NCI-H146 treated with DMSO at 0.1 percent for 48 hours (cell line): Measurements from ENCODE around the gene ENOSF1.
"Not testable (repeated sequence)": the region's sequence is repeated elsewhere in the genome, so short reads cannot be mapped to it uniquely, and the experiment has no call there.

ENCODE experiments used
- DNase-seq: peaks from one replicate; lab custom pipeline; 2025; ENCODE audit not compliant: unreplicated experiment; lab: John Stamatoyannopoulos, UW

Gene ENOSF1

DNA sequence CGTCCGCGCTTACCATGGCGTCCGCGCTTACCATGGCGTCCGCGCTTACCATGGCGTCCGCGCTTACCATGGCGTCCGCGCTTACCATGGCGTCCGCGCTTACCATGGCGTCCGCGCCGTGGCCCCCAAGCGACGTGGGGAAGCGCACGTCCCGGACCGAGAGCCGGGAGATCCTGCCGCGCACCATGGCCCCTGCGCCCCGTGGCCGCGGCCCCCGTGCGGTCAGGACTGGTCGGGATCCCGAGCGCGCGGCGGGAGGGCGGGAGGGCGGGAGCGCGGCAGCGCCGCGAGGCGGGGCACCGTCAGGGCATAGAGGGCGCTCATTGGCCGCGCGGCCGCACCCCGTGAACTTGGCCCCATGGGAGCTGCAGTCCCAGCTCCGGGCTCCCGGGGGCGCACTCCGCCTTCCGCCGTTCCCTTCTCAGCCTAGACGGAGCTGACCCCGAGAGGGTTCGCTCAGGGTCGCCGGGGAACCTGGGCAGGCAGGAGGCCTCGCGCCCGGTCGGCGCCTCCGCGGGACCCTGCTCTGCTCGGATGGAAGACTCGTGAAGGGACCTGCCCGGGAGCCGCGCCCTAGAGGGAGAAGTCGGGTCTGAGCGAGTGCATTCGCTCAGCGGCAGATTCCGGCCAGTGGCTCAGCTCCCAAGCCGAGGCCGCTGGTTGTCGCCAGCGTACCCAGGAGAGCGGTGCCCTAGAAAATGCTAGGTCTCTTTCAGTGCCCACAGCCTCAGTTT is at the start of gene ENOSF1:
Gene ENOSF1, minus strand, starts transcription at position 230 of the 734 bp plus-strand sequence. Its CDS starts 43 bp downstream, at position 187.
- peak; percentile 87 for DNase-seq

DNA sequence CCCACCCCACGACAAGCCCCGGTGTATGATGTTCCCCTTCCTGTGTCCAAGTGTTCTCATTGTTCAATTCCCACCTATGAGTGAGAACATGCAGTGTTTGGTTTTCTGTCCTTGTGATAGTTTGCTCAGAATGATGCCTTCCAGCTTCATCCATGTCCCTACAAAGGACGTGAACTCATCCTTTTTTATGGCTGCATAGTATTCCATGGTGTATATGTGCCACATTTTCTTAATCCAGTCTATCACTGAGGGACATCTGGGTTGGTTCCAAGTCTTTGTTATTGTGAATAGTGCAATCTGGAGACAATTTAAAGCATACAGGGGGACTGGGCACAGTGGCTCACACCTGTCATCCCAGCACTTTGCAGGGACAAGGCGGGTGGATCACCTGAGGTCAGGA is 47.4 kb upstream of the ENOSF1 start:
- not testable (repeated sequence) for DNase-seq

GRCh38 chr18:755506-755905 is 43.1 kb upstream of the ENOSF1 start:
- no peak for DNase-seq

DNA sequence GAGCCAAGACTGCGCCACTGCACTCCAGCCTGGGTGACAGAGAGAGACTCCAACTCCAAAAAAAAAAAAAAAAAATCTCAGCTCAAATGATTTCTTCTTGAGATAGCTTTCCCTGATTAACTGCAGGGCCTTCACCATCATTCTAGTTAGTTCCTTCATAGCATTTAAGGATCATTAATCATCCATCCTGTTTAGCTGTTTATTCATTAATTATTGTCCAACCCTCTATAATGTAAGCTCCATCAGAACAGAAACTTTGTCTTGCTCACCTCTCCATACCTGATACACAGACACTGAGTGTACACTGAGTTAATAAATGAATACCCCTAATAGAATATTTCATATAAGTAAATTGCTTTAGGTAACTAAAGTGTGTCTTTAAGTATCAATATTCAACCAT is 42.2 kb upstream of the ENOSF1 start:
- no peak for DNase-seq

GRCh38 chr18:750456-750855 is 38.0 kb upstream of the ENOSF1 start:
- DNase-seq, result no peak

- no peak for DNase-seq
Observed at GRCh38 chr18:744832-745597, 32.6 kb upstream of the ENOSF1 start.

GRCh38 chr18:741931-742512 is 29.6 kb upstream of the ENOSF1 start:
- peak; percentile 50 for DNase-seq

GRCh38 chr18:732371-732770 is 19.9 kb upstream of the ENOSF1 start:
- no peak for DNase-seq

GRCh38 chr18:731185-731584 is 18.8 kb upstream of the ENOSF1 start:
- DNase-seq, result no peak

GRCh38 chr18:730692-731091 is 18.3 kb upstream of the ENOSF1 start:
- no peak for DNase-seq

GRCh38 chr18:730120-730519 is 17.7 kb upstream of the ENOSF1 start:
- not testable (repeated sequence) for DNase-seq

GRCh38 chr18:725646-726045 is 13.2 kb upstream of the ENOSF1 start:
- no peak for DNase-seq

GRCh38 chr18:723541-724080 is 11.2 kb upstream of the ENOSF1 start:
- DNase-seq, result no peak

DNA sequence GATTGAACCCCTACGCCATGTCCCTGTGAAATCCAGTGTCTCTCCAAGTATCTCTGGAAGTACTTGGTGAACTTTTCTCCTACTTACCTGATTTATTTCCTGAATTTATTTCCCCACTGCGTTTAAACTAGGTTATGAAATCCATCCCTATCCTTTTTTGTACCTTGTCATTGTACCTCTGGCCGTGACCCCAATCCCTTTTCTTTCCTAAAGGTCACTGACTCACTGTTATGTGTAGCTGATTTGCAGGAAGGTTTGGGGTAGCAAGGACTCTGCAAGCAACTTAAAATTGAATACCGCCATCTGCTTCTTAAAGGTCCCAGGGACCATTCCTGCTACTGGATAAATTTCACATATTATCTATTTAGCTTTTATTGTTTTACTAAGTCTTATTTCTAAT is 4.6 kb upstream of the ENOSF1 start:
- no peak for DNase-seq

- DNase-seq, result no peak
Observed at GRCh38 chr18:715626-716025, 3.2 kb upstream of the ENOSF1 start.

- DNase-seq, result peak; percentile 73
Observed at GRCh38 chr18:713135-713490, 683 bp upstream of the ENOSF1 start.

DNA sequence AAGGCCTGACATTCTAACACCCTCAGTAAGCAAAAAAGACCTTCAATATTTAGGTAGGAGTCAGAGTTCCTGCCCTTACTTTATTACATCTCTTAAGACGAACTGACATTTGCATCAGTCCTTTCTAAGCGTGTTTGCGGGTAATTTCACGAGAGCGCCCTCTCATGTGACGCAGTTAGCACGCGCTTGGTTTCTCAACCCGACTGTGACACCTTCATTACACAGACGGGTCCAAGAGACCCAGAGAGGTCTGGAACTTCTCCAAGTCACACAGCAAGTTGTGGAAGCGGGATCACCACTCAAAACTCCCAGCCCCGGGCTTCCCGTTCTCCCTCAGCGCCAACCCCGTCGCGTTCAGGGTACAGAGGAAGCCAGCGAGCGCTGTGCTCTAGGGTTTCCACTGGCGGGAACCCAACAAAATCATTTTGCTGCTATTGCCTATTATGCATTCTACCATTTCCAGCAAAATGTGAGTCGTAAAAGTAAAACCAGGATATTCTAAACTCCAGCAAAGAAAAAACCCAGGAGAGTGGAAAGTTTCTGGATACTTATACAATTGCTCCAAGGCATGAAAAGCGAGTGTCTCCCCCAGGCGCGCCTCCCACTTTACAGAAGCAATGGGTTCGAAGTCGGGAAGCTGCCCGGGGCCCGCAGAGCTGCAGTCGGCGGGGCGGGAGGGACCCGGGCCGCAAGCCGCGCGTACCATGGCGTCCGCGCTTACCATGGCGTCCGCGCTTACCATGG is 601 bp downstream of the ENOSF1 start:
- peak; percentile 26 for DNase-seq

GRCh38 chr18:711310-711656 is 1.1 kb downstream of the ENOSF1 start:
- no peak for DNase-seq

DNA sequence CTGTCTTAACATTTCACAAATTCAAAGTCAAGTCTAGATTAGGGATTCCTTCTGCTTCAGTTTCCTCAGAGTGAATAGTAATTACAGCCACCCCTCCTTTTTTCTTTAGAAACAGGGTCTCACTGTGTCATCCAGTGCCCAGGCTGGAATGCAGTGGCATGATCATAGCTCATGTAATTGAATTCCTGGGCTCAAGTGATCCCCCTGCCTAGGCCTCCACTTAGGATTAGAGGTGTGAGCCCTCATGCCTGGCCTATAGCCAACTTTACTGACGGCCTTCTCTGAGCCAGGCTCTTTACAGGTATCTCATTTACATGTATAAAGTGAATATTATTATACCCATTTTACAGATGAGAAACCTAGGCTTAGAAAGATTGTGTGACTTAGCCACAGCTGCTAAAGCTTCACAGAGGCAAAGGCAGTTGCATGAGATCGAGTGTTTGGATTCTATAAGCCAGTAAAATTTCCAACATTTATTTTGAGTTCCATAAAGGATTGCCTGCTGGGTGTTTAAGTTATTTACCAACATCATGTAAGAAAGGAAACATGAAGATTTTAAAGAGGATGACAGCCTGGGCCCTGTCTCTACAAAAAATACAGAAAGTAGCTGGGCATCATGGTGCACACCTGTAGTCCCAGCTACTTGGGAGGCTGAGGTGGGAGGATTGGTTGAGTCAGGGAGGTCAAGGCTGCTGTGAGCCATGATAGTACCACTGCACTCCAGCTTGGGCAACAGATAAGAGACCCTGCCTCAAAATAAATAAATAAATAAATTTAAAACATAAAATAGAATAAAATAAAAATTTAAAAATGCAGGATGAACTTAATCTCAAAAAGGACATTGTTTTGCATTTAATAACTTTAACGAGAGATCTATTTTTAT is 1.8 kb downstream of the ENOSF1 start:
- DNase-seq, result no peak

GRCh38 chr18:709771-710170 is 2.7 kb downstream of the ENOSF1 start:
- no peak for DNase-seq
